HL-60 (cell line): ENCODE measurements around the gene TRPV3.

Experiments
- DNase-seq, 2 experiments: peaks; one replicate each; pipeline ENCODE4 v3.0.0-alpha.2; 2010 to 2020; ENCODE audit warnings: low read depth in 1 of 2, low spot score in 1 of 2
- H3K27ac ChIP-seq: fragments of 250-450 bp; sonication (Bioruptor Pico); replicated peaks from 2 replicates; pipeline ENCODE4 v1.5.1; 2020; ENCODE audit warnings: mild to moderate bottlenecking, moderate library complexity
- H3K27me3 ChIP-seq: fragments of 250-450 bp; sonication (Bioruptor Pico); 2 replicates; pipeline ENCODE4 v1.5.1; 2021; ENCODE audit warnings: mild to moderate bottlenecking, moderate library complexity; ENCODE audit not compliant: insufficient read depth, poor library complexity, severe bottlenecking
- H3K4me3 ChIP-seq: replicated peaks from 2 replicates; pipeline ENCODE4 v1.5.1; 2011; ENCODE audit warnings: mild to moderate bottlenecking, control low read depth, low read length; ENCODE audit not compliant: insufficient read depth
- GABPA ChIP-seq: IDR thresholded peaks from 2 replicates; pipeline ENCODE4 v1.6.1; 2012; ENCODE audit warnings: low read depth
- POLR2AphosphoS5 ChIP-seq: IDR thresholded peaks from 2 replicates; pipeline ENCODE4 v1.6.1; 2012; ENCODE audit warnings: low read depth
- SPI1 ChIP-seq: IDR thresholded peaks from 2 replicates; pipeline ENCODE4 v1.6.1; 2012; ENCODE audit warnings: low read depth, mild to moderate bottlenecking, borderline replicate concordance
- TF ChIP-seq, protein P1 (sequence below): IDR thresholded peaks from one replicate; pipeline ENCODE4 v1.5.1; 2011; ENCODE audit warnings: low read length, control low read depth, inconsistent platforms; ENCODE audit not compliant: insufficient read depth
- TF ChIP-seq, protein P2 (sequence below): IDR thresholded peaks from 2 replicates; pipeline ENCODE4 v1.6.1; 2012; ENCODE audit warnings: low read depth; ENCODE audit not compliant: insufficient replicate concordance

Gene TRPV3

DNA sequence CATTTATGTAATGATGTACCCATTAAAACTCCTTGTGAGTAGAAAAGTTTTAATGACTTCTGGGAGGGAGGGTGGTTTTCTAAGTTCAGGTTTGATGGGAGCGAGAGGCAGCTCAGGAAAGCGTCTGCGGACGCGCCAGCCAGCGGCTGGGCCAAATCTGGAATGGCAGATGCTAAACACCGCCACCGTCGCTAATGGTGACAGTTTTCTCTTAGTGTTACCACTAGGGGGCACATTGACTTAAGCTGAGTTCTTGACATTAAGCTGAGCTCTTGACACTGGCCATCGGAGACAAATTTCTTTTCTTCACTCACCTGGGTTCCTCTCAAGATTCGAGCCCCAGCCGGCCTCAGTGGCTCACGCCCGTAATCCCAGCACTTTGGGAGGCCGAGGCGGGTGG is 44.9 kb upstream of the TRPV3 start:
- TF ChIP-seq, protein P1, sequence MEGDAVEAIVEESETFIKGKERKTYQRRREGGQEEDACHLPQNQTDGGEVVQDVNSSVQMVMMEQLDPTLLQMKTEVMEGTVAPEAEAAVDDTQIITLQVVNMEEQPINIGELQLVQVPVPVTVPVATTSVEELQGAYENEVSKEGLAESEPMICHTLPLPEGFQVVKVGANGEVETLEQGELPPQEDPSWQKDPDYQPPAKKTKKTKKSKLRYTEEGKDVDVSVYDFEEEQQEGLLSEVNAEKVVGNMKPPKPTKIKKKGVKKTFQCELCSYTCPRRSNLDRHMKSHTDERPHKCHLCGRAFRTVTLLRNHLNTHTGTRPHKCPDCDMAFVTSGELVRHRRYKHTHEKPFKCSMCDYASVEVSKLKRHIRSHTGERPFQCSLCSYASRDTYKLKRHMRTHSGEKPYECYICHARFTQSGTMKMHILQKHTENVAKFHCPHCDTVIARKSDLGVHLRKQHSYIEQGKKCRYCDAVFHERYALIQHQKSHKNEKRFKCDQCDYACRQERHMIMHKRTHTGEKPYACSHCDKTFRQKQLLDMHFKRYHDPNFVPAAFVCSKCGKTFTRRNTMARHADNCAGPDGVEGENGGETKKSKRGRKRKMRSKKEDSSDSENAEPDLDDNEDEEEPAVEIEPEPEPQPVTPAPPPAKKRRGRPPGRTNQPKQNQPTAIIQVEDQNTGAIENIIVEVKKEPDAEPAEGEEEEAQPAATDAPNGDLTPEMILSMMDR: peak; percentile 25
- TF ChIP-seq SPI1 (no peak), GABPA (no peak), POLR2AphosphoS5 (no peak)
- TF ChIP-seq, protein P2, sequence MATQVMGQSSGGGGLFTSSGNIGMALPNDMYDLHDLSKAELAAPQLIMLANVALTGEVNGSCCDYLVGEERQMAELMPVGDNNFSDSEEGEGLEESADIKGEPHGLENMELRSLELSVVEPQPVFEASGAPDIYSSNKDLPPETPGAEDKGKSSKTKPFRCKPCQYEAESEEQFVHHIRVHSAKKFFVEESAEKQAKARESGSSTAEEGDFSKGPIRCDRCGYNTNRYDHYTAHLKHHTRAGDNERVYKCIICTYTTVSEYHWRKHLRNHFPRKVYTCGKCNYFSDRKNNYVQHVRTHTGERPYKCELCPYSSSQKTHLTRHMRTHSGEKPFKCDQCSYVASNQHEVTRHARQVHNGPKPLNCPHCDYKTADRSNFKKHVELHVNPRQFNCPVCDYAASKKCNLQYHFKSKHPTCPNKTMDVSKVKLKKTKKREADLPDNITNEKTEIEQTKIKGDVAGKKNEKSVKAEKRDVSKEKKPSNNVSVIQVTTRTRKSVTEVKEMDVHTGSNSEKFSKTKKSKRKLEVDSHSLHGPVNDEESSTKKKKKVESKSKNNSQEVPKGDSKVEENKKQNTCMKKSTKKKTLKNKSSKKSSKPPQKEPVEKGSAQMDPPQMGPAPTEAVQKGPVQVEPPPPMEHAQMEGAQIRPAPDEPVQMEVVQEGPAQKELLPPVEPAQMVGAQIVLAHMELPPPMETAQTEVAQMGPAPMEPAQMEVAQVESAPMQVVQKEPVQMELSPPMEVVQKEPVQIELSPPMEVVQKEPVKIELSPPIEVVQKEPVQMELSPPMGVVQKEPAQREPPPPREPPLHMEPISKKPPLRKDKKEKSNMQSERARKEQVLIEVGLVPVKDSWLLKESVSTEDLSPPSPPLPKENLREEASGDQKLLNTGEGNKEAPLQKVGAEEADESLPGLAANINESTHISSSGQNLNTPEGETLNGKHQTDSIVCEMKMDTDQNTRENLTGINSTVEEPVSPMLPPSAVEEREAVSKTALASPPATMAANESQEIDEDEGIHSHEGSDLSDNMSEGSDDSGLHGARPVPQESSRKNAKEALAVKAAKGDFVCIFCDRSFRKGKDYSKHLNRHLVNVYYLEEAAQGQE: no peak
- DNase-seq: peak; percentile 11 to 24

DNA sequence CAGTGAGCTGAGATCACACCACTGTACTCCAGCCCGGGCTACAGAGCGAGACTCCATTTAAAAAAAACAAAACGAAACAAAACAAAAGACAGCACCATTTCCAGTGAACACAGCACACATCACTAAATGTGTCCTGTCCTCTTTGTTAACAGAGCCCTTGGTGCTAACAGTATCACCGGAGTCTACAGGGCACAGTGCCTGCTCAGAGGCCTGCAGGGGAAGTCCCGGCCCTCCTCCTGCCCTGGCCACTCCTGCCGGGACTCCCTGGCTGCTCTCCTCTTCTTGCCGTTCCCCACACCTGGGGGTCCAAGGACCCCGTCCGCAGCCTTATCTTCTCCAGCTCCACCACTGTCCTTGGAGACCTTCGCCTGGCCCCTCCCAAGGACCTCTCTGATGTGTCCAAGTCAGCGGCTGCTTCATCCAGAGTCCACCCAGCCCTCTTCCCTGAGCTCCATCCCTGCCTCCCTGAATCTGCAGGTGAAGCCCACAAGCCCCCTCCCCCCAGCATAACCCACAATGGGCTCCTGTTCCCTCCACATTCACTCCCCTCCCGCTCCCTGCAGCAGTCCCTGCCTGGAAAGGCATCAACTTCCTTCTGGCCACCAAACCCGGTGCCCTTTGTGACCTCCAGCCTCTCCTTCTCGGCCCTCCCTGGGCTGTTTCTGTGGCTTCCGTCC is 43.1 kb upstream of the TRPV3 start:
- Histone ChIP-seq H3K4me3 (no peak overlapping the region), H3K27ac (no peak overlapping the region), H3K27me3 (no peaks in the 10 kb centered on the region)
- no peak for TF ChIP-seq SPI1
- no peak for TF ChIP-seq POLR2AphosphoS5
- TF ChIP-seq, protein P2: no peak
- TF ChIP-seq, protein P1: no peak
- TF ChIP-seq GABPA: no peak
- DNase-seq: no peak

More for the DNA sequence above, 44.9 kb upstream of the TRPV3 start:
- no peak overlapping the region for H3K27ac ChIP-seq
- no peak overlapping the region for H3K4me3 ChIP-seq
- H3K27me3 ChIP-seq: no peaks in the 10 kb centered on the region

DNA sequence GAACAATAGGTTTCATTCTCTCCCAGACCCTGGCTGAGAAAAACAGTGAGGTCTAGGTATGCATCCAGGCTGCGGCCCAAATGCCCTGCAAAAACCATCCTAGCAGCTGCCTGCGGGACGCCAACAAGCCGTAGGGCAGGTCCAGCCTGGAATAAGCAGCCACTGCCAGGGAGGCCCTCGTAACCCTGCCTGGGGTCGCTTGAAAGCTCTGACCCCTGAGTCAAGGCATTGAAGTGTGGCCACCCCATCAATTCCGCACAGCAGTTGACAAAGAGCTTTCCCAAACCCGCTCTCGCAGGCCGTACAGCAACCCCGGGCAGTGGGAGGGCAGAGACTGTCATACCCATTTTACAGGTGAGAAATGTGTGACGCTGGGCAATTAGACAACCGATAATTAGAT is 40.5 kb upstream of the TRPV3 start:
- no peak for DNase-seq
- no peaks in the 10 kb centered on the region for H3K27me3 ChIP-seq
- H3K27ac ChIP-seq: no peak overlapping the region
- TF ChIP-seq SPI1: no peak
- TF ChIP-seq, protein P1: no peak
- no peak overlapping the region for H3K4me3 ChIP-seq
